ENCODE data around the gene NDUFV1. TPM values are rescaled to one million over a fixed set of nuclear protein-coding genes. Genes with fewer than 3 reads are reported as not detected.

Gene NDUFV1
- total and polyA plus RNA-seq, 2 of the 4 experiments (the other 2 are of a cell fraction): 120 to 133 TPM

DNA sequence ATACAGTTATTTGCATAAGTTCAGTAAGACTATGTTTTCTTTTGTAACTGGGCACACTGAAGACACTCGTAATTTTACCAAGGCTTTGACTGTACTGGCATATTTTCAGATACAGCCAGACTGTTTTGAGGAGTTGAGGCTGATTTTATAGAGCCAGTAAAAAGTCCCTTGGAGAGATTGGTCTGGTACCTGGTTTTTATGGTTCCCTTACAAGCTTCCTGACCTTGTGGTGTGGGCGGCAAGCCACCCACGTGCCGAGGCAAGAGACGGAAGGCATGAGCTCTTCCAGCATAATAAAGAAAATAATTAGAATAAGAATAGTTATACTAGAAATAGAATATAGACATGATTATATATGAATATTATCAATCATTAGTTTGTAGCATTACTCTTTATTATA is 34.4 kb upstream of the NDUFV1 start:
- Histone ChIP-seq H2BK20ac (ENCODE audit: low read depth, low read length) (no peak overlapping the region), H2BK5ac (ENCODE audit: low read depth, low read length, poor library complexity, severe bottlenecking) (no peak overlapping the region), H4K5ac (ENCODE audit: low read depth, low read length) (no peak overlapping the region), H2AK5ac (ENCODE audit: low read depth, low read length) (no peak overlapping the region), H3K27me3 (ENCODE audit: control insufficient read depth, insufficient read depth, low read length) (peaks cover 28% of the 10 kb centered on the region), H2AFZ (replicated peaks; ENCODE audit: low read length, poor library complexity) (no peak overlapping the region), H3K4me2 (ENCODE audit: low read depth, low read length) (no peak overlapping the region), H2AK9ac (replicated peaks; ENCODE audit: low read depth, low read length, poor library complexity) (no peak overlapping the region), H3K18ac (ENCODE audit: low read depth, low read length) (no peak overlapping the region), H3K4ac (ENCODE audit: low read depth, low read length) (no peak overlapping the region), H4K91ac (ENCODE audit: insufficient read depth, low read depth, low read length) (no peak overlapping the region), H3K36me3 (ENCODE audit: control insufficient read depth, insufficient read depth, low read length) (no peaks in the 10 kb centered on the region), H4K20me1 (ENCODE audit: insufficient read depth, low read length) (no peaks in the 10 kb centered on the region), H3K23ac (ENCODE audit: low read depth, low read length) (no peak overlapping the region), H3K4me1 (ENCODE audit: control insufficient read depth, insufficient read depth, low read length) (no peaks in the 10 kb centered on the region), H3K27ac (ENCODE audit: insufficient read depth, low read length) (no peak overlapping the region), H2BK120ac (ENCODE audit: low read depth, low read length) (no peak overlapping the region), H3K14ac (replicated peaks; ENCODE audit: low read depth, low read length) (no peak overlapping the region), H3K9me1 (ENCODE audit: insufficient read depth, low read length) (no peaks in the 10 kb centered on the region), H3K79me1 (ENCODE audit: low read depth in 1 of 2, low read length in 2 of 2) (no peaks in the 10 kb centered on the region), H3K4me3 (ENCODE audit: insufficient read depth, low read depth, low read length) (no peak overlapping the region), H3K9ac (ENCODE audit: low read depth, low read length) (no peak overlapping the region), H3K9me3 (ENCODE audit: control insufficient read depth, insufficient read depth, low read length) (peaks cover 5% of the 10 kb centered on the region), H2BK15ac (ENCODE audit: low read depth, low read length) (no peak overlapping the region), H3K56ac (ENCODE audit: extremely low read depth, insufficient read depth, low read length) (no peak overlapping the region), H4K8ac (ENCODE audit: low read depth in 2 of 2, low read length in 2 of 2) (no peak overlapping the region)
- no TSS peak for BruUV-seq (replicated peaks)
- no peak for DNase-seq
- ATAC-seq (ENCODE audit: low read depth): no peak
- CTCF ChIA-PET: interaction anchor here (0.6 to 1.6 kb wide), 4 partner anchors 10 to 226 kb away, joined by 3 to 9 read pairs (median 3); partner anchors contain the start of gene GSTP1
- dilution Hi-C loops (cut with HindIII; ENCODE audit: low sequenced_read_pairs, unreplicated experiment): no loop called here
- WGBS, 2 experiments (ENCODE audit: extremely low coverage in 2 of 2, insufficient read length in 1 of 2): no CpG with 5 or more reads among the region's 5 CpGs
- POLR2A ChIA-PET (ENCODE audit: unreplicated experiment): no interaction called here
- in situ Hi-C loops (cut with MboI; ENCODE audit: low sequenced_read_pairs): no loop called here
- intact Hi-C loops (cut with micrococcal nuclease): loop anchor here (5.0 kb wide), 1 partner anchor 85 kb away; no protein-coding TSS in a partner anchor
- no peak for TF ChIP-seq MAFK (IDR thresholded peaks at IDR 0.05; ENCODE audit: low read depth, low read length)
- TF ChIP-seq USF2 (IDR thresholded peaks at IDR 0.05; ENCODE audit: low read depth, low read length): no peak
- TF ChIP-seq CHD1 (IDR thresholded peaks at IDR 0.05; ENCODE audit: low read depth, low read length): no peak
- TF ChIP-seq RFX5 (IDR thresholded peaks at IDR 0.05; ENCODE audit: low read depth, low read length): no peak
